ENCODE results near the gene HOGA1.

DNA sequence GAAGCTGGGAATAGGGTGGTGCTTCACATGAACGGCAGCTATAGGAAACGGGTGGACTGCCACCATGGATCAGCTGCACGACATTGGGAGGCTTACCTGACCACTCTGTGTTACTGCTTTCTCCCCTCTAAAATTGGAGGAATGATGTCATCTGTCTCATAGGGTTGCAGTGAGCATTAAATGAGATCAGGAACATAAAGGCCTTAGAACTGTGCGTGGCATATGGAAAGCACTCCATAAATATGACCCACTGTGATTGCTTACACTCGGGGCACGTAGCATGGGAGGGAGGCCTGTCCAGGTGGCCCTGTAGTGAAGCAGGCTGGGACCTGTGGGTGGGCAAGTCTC, 15.1 kb downstream of the HOGA1 start:
- TF ChIP-seq POLR2AphosphoS5 (IDR thresholded peaks at IDR 0.05) (no peak), POLR2A (IDR thresholded peaks at IDR 0.05) (no peak)
- TF ChIP-seq, protein P1, sequence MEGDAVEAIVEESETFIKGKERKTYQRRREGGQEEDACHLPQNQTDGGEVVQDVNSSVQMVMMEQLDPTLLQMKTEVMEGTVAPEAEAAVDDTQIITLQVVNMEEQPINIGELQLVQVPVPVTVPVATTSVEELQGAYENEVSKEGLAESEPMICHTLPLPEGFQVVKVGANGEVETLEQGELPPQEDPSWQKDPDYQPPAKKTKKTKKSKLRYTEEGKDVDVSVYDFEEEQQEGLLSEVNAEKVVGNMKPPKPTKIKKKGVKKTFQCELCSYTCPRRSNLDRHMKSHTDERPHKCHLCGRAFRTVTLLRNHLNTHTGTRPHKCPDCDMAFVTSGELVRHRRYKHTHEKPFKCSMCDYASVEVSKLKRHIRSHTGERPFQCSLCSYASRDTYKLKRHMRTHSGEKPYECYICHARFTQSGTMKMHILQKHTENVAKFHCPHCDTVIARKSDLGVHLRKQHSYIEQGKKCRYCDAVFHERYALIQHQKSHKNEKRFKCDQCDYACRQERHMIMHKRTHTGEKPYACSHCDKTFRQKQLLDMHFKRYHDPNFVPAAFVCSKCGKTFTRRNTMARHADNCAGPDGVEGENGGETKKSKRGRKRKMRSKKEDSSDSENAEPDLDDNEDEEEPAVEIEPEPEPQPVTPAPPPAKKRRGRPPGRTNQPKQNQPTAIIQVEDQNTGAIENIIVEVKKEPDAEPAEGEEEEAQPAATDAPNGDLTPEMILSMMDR (IDR thresholded peaks at IDR 0.05): no peak
